Measurements from ENCODE around the gene AVL9.

DNA sequence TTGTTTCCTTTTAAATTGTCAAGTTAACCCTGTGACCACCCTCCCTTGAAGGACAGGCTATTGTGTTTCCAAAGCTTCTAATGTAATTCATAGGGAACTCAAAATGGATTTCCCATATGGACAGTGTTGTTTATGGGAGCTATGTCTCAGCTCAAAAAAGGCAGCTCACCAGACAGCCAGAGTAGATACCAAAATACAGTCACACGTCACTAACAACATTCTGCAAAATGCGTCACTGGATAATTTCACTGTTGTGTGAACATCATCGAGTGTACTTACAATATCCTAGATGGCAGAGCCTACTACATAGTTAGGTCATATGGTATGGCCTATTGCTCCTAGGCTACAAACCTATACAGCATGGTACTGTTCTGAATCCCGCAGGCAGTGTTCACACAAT is 97.4 kb downstream of the AVL9 start:
- TF ChIP-seq, protein P1, sequence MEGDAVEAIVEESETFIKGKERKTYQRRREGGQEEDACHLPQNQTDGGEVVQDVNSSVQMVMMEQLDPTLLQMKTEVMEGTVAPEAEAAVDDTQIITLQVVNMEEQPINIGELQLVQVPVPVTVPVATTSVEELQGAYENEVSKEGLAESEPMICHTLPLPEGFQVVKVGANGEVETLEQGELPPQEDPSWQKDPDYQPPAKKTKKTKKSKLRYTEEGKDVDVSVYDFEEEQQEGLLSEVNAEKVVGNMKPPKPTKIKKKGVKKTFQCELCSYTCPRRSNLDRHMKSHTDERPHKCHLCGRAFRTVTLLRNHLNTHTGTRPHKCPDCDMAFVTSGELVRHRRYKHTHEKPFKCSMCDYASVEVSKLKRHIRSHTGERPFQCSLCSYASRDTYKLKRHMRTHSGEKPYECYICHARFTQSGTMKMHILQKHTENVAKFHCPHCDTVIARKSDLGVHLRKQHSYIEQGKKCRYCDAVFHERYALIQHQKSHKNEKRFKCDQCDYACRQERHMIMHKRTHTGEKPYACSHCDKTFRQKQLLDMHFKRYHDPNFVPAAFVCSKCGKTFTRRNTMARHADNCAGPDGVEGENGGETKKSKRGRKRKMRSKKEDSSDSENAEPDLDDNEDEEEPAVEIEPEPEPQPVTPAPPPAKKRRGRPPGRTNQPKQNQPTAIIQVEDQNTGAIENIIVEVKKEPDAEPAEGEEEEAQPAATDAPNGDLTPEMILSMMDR (IDR thresholded peaks at IDR 0.05; ENCODE audit: insufficient read depth, low read length), result no peak
- TF ChIP-seq POLR2AphosphoS5 (IDR thresholded peaks at IDR 0.05; ENCODE audit: low read depth) (no peak), SPI1 (IDR thresholded peaks at IDR 0.05; ENCODE audit: borderline replicate concordance, low read depth) (no peak), GABPA (IDR thresholded peaks at IDR 0.05; ENCODE audit: low read depth) (no peak)
- TF ChIP-seq, protein P2, sequence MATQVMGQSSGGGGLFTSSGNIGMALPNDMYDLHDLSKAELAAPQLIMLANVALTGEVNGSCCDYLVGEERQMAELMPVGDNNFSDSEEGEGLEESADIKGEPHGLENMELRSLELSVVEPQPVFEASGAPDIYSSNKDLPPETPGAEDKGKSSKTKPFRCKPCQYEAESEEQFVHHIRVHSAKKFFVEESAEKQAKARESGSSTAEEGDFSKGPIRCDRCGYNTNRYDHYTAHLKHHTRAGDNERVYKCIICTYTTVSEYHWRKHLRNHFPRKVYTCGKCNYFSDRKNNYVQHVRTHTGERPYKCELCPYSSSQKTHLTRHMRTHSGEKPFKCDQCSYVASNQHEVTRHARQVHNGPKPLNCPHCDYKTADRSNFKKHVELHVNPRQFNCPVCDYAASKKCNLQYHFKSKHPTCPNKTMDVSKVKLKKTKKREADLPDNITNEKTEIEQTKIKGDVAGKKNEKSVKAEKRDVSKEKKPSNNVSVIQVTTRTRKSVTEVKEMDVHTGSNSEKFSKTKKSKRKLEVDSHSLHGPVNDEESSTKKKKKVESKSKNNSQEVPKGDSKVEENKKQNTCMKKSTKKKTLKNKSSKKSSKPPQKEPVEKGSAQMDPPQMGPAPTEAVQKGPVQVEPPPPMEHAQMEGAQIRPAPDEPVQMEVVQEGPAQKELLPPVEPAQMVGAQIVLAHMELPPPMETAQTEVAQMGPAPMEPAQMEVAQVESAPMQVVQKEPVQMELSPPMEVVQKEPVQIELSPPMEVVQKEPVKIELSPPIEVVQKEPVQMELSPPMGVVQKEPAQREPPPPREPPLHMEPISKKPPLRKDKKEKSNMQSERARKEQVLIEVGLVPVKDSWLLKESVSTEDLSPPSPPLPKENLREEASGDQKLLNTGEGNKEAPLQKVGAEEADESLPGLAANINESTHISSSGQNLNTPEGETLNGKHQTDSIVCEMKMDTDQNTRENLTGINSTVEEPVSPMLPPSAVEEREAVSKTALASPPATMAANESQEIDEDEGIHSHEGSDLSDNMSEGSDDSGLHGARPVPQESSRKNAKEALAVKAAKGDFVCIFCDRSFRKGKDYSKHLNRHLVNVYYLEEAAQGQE (IDR thresholded peaks at IDR 0.05; ENCODE audit: insufficient replicate concordance, low read depth), result no peak
